ENCODE measurements around the gene A1BG. TPM values are rescaled to one million over a fixed set of nuclear protein-coding genes. Genes with fewer than 3 reads are reported as not detected.
A peak's percentile ranks its signal among the peaks of the same experiment; 100 is the strongest.

Gene A1BG
- total RNA-seq, 1 donor from 2014 or later = 27.3 TPM

GRCh38 chr19:58399903-58400302 is 46.6 kb upstream of the A1BG start:
- no peaks in the 10 kb centered on the region for H3K36me3 Mint-ChIP-seq (ENCODE audit: unreplicated experiment)

GRCh38 chr19:58398545-58398944 is 45.3 kb upstream of the A1BG start:
- Mint-ChIP-seq H3K4me1 (ENCODE audit: low read depth, unreplicated experiment) (no peaks in the 10 kb centered on the region), H3K27ac (ENCODE audit: unreplicated experiment) (no peak overlapping the region), H3K9me3 (ENCODE audit: unreplicated experiment) (peaks cover 14% of the 10 kb centered on the region), H3K36me3 (ENCODE audit: unreplicated experiment) (no peaks in the 10 kb centered on the region), H3K4me3 (ENCODE audit: unreplicated experiment) (no peak overlapping the region), H3K27me3 (ENCODE audit: unreplicated experiment) (peaks cover 10% of the 10 kb centered on the region)
- no peak for DNase-seq
- TF ChIP-seq CTCF (IDR thresholded peaks at IDR 0.05; ENCODE audit: partially characterized antibody, unreplicated experiment) = no peak

More at GRCh38 chr19:58399903-58400302, 46.6 kb upstream of the A1BG start:
- H3K4me1 Mint-ChIP-seq (ENCODE audit: low read depth, unreplicated experiment) = no peaks in the 10 kb centered on the region
- no peak for TF ChIP-seq CTCF (IDR thresholded peaks at IDR 0.05; ENCODE audit: partially characterized antibody, unreplicated experiment)
- no peak overlapping the region for H3K27ac Mint-ChIP-seq (ENCODE audit: unreplicated experiment)
- no peak for DNase-seq
- peaks cover 3% of the 10 kb centered on the region for H3K27me3 Mint-ChIP-seq (ENCODE audit: unreplicated experiment)
- H3K9me3 Mint-ChIP-seq (ENCODE audit: unreplicated experiment) = peaks cover 10% of the 10 kb centered on the region
- H3K4me3 Mint-ChIP-seq (ENCODE audit: unreplicated experiment) = peak overlapping the region; percentile 38

- peaks cover 13% of the 10 kb centered on the region for H3K9me3 Mint-ChIP-seq (ENCODE audit: unreplicated experiment)
- H3K27me3 Mint-ChIP-seq (ENCODE audit: unreplicated experiment) = peaks cover 11% of the 10 kb centered on the region
- H3K36me3 Mint-ChIP-seq (ENCODE audit: unreplicated experiment) = no peaks in the 10 kb centered on the region
- no peak for DNase-seq
- H3K27ac Mint-ChIP-seq (ENCODE audit: unreplicated experiment) = no peak overlapping the region
- peak overlapping the region; percentile 25 for H3K4me3 Mint-ChIP-seq (ENCODE audit: unreplicated experiment)
- TF ChIP-seq CTCF (IDR thresholded peaks at IDR 0.05; ENCODE audit: partially characterized antibody, unreplicated experiment) = no peak
- H3K4me1 Mint-ChIP-seq (ENCODE audit: low read depth, unreplicated experiment) = no peaks in the 10 kb centered on the region
Observed at GRCh38 chr19:58398087-58398486, 44.8 kb upstream of the A1BG start.

- peaks cover 11% of the 10 kb centered on the region for H3K27me3 Mint-ChIP-seq (ENCODE audit: unreplicated experiment)
- H3K9me3 Mint-ChIP-seq (ENCODE audit: unreplicated experiment) = peaks cover 13% of the 10 kb centered on the region
- TF ChIP-seq CTCF (IDR thresholded peaks at IDR 0.05; ENCODE audit: partially characterized antibody, unreplicated experiment) = no peak
- H3K4me3 Mint-ChIP-seq (ENCODE audit: unreplicated experiment) = no peak overlapping the region
- no peaks in the 10 kb centered on the region for H3K4me1 Mint-ChIP-seq (ENCODE audit: low read depth, unreplicated experiment)
- no peaks in the 10 kb centered on the region for H3K36me3 Mint-ChIP-seq (ENCODE audit: unreplicated experiment)
- no peak for DNase-seq
- no peak overlapping the region for H3K27ac Mint-ChIP-seq (ENCODE audit: unreplicated experiment)
Observed at GRCh38 chr19:58397533-58398037, 44.3 kb upstream of the A1BG start.

- DNase-seq = no peak
- H3K27ac Mint-ChIP-seq (ENCODE audit: unreplicated experiment) = no peak overlapping the region
- H3K4me1 Mint-ChIP-seq (ENCODE audit: low read depth, unreplicated experiment) = no peaks in the 10 kb centered on the region
- H3K27me3 Mint-ChIP-seq (ENCODE audit: unreplicated experiment) = peaks cover 11% of the 10 kb centered on the region
- no peak overlapping the region for H3K4me3 Mint-ChIP-seq (ENCODE audit: unreplicated experiment)
- H3K9me3 Mint-ChIP-seq (ENCODE audit: unreplicated experiment) = peaks cover 13% of the 10 kb centered on the region
- TF ChIP-seq CTCF (IDR thresholded peaks at IDR 0.05; ENCODE audit: partially characterized antibody, unreplicated experiment) = no peak
- H3K36me3 Mint-ChIP-seq (ENCODE audit: unreplicated experiment) = no peaks in the 10 kb centered on the region
Observed at GRCh38 chr19:58396691-58397532, 43.6 kb upstream of the A1BG start.

All from glutamatergic neuron (in vitro differentiated cells).